Measurements from ENCODE around the gene PITRM1.

- no peak for TF ChIP-seq CTCF (IDR thresholded peaks at IDR 0.05)
- no peak for TF ChIP-seq POLR2A (IDR thresholded peaks at IDR 0.05)
These were observed 67.4 kb downstream of the PITRM1 start for GRCh38 chr10:3105166-3105565.
